A549 (cell line): Measurements from ENCODE around the gene STAB2. TPM values are rescaled to one million over a fixed set of nuclear protein-coding genes. Genes with fewer than 3 reads are reported as not detected.

Experiments used
- ATAC-seq, 2 experiments: fragments of 200-7000 bp in 1 of 2; fragments of >200 bp in 1 of 2; cut with Nextera tagmentation in 1 of 2; cut with Tn5 transposase in 1 of 2; 3 replicates each; pipeline versions ENCODE4 v1.8.0 to v1.9.1; 2018 to 2020; ENCODE audit warnings: mild to moderate bottlenecking in 1 of 2, moderate library complexity in 1 of 2
- CTCF ChIA-PET: fragments of 300-600 bp; sonication (Branson Sonifier 250); formaldehyde crosslinking; extraction: SDS; loops from one replicate; lab custom pipeline; 2021; ENCODE audit warnings: antibody characterized with exemption, inconsistent platforms; lab: Yijun Ruan, JAX
- POLR2A ChIA-PET: fragments of 350-600 bp; formaldehyde crosslinking; extraction: SDS; loops from one replicate; lab custom pipeline; 2021; ENCODE audit warnings: antibody characterized with exemption, inconsistent platforms; lab: Yijun Ruan, JAX
- DNase-seq, 2 experiments: peaks; one replicate each; pipeline versions ENCODE4 v3.0.0 to v3.0.0-alpha.2; 2011 to 2016; ENCODE audit warnings: low read depth in 1 of 2, low spot score in 1 of 2
- FAIRE-seq: peaks from 2 replicates; lab custom pipeline; 2011; peaks lifted over from hg19 to GRCh38; lab: Jason Lieb, UNC
- H3K27ac ChIP-seq, 2 experiments: fragments of >200 bp; sonication (Bioruptor Twin); formaldehyde crosslinking; 3 replicates each; pipeline ENCODE4 v1.5.1; 2016 to 2017
- H3K4me1 ChIP-seq: fragments of >200 bp; sonication (Bioruptor Twin); formaldehyde crosslinking; 3 replicates; pipeline ENCODE4 v1.6.1; 2016
- H3K4me2 ChIP-seq: fragments of >200 bp; sonication (Bioruptor Twin); formaldehyde crosslinking; 3 replicates; pipeline ENCODE4 v1.6.1; 2016
- H3K4me3 ChIP-seq: fragments of >200 bp; sonication (Bioruptor Twin); formaldehyde crosslinking; 3 replicates; pipeline ENCODE4 v1.5.1; 2016
- H3K9me3 ChIP-seq: fragments of >200 bp; sonication (Bioruptor Twin); formaldehyde crosslinking; 3 replicates; pipeline ENCODE4 v1.6.1; 2016
- CBX8 ChIP-seq: fragments of 200-600 bp; sonication (generic); IDR thresholded peaks from 2 replicates; pipeline ENCODE4 v1.6.1; 2016
- CHD2 ChIP-seq: fragments of 150-350 bp; IDR thresholded peaks from 2 replicates; pipeline ENCODE4 v1.6.1; 2014; ENCODE audit warnings: low read length; ENCODE audit not compliant: partially characterized antibody
- CHD4 ChIP-seq: fragments of 200-600 bp; sonication (generic); IDR thresholded peaks from 2 replicates; pipeline ENCODE4 v1.6.1; 2016; ENCODE audit warnings: antibody characterized with exemption, mild to moderate bottlenecking, borderline replicate concordance
- EHF ChIP-seq: fragments of 250-450 bp; sonication (Bioruptor Pico); IDR thresholded peaks from 2 replicates; pipeline ENCODE4 v1.5.0; 2020; ENCODE audit warnings: mild to moderate bottlenecking
- ESRRA ChIP-seq: fragments of 150-350 bp; IDR thresholded peaks from 2 replicates; pipeline ENCODE4 v1.6.1; 2014; ENCODE audit warnings: mild to moderate bottlenecking, low read length, borderline replicate concordance
- FOSL2 ChIP-seq, 2 experiments: fragments of 450-650 bp in 1 of 2; fragments of >200 bp in 1 of 2; sonication (Bioruptor Twin) in 1 of 2; formaldehyde crosslinking; IDR thresholded peaks; 2 replicates each; pipeline versions ENCODE4 v1.5.0 to v1.6.1; 2016 to 2020; ENCODE audit warnings: mild to moderate bottlenecking in 1 of 2, moderate library complexity in 1 of 2
- GATA3 ChIP-seq: IDR thresholded peaks from 2 replicates; pipeline ENCODE4 v1.6.1; 2012; ENCODE audit warnings: borderline replicate concordance
- HEYL ChIP-seq: fragments of 250-450 bp; sonication (Bioruptor Pico); IDR thresholded peaks from 2 replicates; pipeline ENCODE4 v1.8.0; 2021; ENCODE audit warnings: mild to moderate bottlenecking, moderate library complexity
- HOXB5 ChIP-seq: fragments of 250-450 bp; sonication (Bioruptor Pico); IDR thresholded peaks from 2 replicates; pipeline ENCODE4 v1.5.0; 2020; ENCODE audit warnings: mild to moderate bottlenecking, moderate library complexity
- JUNB ChIP-seq: fragments of >200 bp; sonication (Bioruptor Twin); formaldehyde crosslinking; IDR thresholded peaks from 2 replicates; pipeline ENCODE4 v1.6.1; 2016
- KDM1A ChIP-seq: fragments of 200-600 bp; sonication (generic); IDR thresholded peaks from 2 replicates; pipeline ENCODE4 v1.6.1; 2016; ENCODE audit warnings: low read depth, mild to moderate bottlenecking
- KDM5A ChIP-seq: fragments of 200-600 bp; sonication (generic); IDR thresholded peaks from 2 replicates; pipeline ENCODE4 v1.6.1; 2016; ENCODE audit warnings: antibody characterized with exemption, mild to moderate bottlenecking
- MAZ ChIP-seq: fragments of 150-350 bp; IDR thresholded peaks from 2 replicates; pipeline ENCODE4 v1.6.1; 2014; ENCODE audit warnings: antibody characterized with exemption, low read depth, low read length, borderline replicate concordance
- NPAS2 ChIP-seq: fragments of 250-450 bp; sonication (Bioruptor Pico); IDR thresholded peaks from 2 replicates; pipeline ENCODE4 v1.8.0; 2022; ENCODE audit warnings: mild to moderate bottlenecking, moderate library complexity, borderline replicate concordance
- PHF8 ChIP-seq: fragments of 200-600 bp; sonication (generic); IDR thresholded peaks from 2 replicates; pipeline ENCODE4 v1.6.1; 2016; ENCODE audit warnings: low read depth, mild to moderate bottlenecking, antibody characterized with exemption, moderate library complexity, borderline replicate concordance
- POLR2A ChIP-seq: IDR thresholded peaks from 2 replicates; pipeline ENCODE4 v1.6.1; 2012; ENCODE audit warnings: mild to moderate bottlenecking, low read length
- REST ChIP-seq: fragments of 200-600 bp; sonication (generic); IDR thresholded peaks from 2 replicates; pipeline ENCODE4 v1.6.1; 2016; ENCODE audit warnings: antibody characterized with exemption, mild to moderate bottlenecking, moderate library complexity
- RFX5 ChIP-seq: fragments of 450-650 bp; IDR thresholded peaks from 2 replicates; pipeline ENCODE4 v1.7.1; 2014; ENCODE audit warnings: antibody characterized with exemption, mild to moderate bottlenecking, moderate library complexity
- SREBF2 ChIP-seq: fragments of 450-650 bp; IDR thresholded peaks from 2 replicates; pipeline ENCODE4 v1.6.1; 2014; ENCODE audit warnings: mild to moderate bottlenecking, moderate library complexity
- TP53 ChIP-seq: fragments of 250-450 bp; sonication (Bioruptor Pico); IDR thresholded peaks from 2 replicates; pipeline ENCODE4 v1.5.0; 2021; ENCODE audit warnings: mild to moderate bottlenecking, moderate library complexity
- ZFP36 ChIP-seq: fragments of 450-650 bp; IDR thresholded peaks from 2 replicates; pipeline ENCODE4 v1.6.1; 2014; ENCODE audit warnings: borderline replicate concordance; ENCODE audit not compliant: partially characterized antibody
- ZNF302 ChIP-seq: fragments of 250-450 bp; sonication (Bioruptor Pico); IDR thresholded peaks from 2 replicates; pipeline ENCODE4 v1.9.0; 2021; ENCODE audit warnings: inconsistent platforms, mild to moderate bottlenecking, moderate library complexity
- ZSCAN20 ChIP-seq: fragments of 250-450 bp; sonication (Bioruptor Pico); IDR thresholded peaks from 2 replicates; pipeline ENCODE4 v1.8.0; 2022; ENCODE audit warnings: mild to moderate bottlenecking, moderate library complexity
- WGBS: methylation state at CpG from one replicate; pipeline ENCODE4 v1.1.6; 2017; ENCODE audit errors: missing lambda C conversion rate; 5-methylcytosine and 5-hydroxymethylcytosine counted together
- polyA plus RNA-seq, 4 experiments: library from polyadenylated mRNA; depleted of rRNA in 3 of 4; stranded (reverse); fragments of >200 nt; fragmentation: RNase III in 1 of 4; extraction: RNeasy Plus Mini Kit Qiagen cat#74134 plus additional on column Dnase treatment in 1 of 4; gene quantifications; 2 replicates in 3 of 4; 3 replicates in 1 of 4; pipeline ENCODE4 v1.2.3, GENCODE V29; 2011 to 2017
- TF ChIP-seq, protein P1 (sequence below): fragments of 150-350 bp; IDR thresholded peaks from 2 replicates; pipeline ENCODE4 v1.6.1; 2014; ENCODE audit warnings: low read depth, mild to moderate bottlenecking, low read length
- TF ChIP-seq, protein P2 (sequence below): fragments of 250-450 bp; sonication (Bioruptor Pico); IDR thresholded peaks from 2 replicates; pipeline ENCODE4 v1.5.0; 2020; ENCODE audit warnings: low read depth, mild to moderate bottlenecking, moderate library complexity

The STAB2 gene
- polyA plus RNA-seq, 2 of the 4 experiments (the other 2 are of a cell fraction), result not detected

DNA sequence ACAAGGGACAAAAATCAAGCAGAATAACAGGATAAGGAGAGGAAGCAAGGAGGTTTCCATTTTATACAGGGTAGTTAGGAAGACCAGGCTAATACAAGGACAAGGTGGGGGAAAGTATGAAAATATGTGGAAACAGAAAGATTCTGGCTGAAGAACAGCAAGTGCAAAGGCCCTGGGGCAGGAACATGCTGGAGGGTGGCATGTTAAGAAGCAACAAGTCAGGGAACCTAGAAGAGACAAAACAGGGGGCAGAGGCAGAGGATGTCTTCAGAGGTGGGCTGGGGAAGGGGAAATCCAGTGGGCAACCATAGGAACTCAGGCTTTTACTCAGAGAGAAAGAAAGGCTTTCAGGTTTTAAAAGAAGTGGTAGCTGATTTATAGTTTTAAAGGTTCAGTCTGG lies 199.1 kb downstream of the STAB2 start:
- TF ChIP-seq KDM1A, result peak; percentile 79; the same call in 1 of the 2 replicates
- TF ChIP-seq CBX8, result no peak
- H3K27ac ChIP-seq, result no peak overlapping the region
- 0 out of 3 replicates have a peak overlapping the region, but pooled peaks have one; percentile 24 for H3K4me2 ChIP-seq
- ChIA-PET POLR2A (no interaction called here), CTCF (interaction anchor here (1.3 kb wide), 1 partner anchor 15 kb away, joined by 3 read pairs; no protein-coding TSS in a partner anchor)
- H3K9me3 ChIP-seq, result no peaks in the 10 kb centered on the region
- H3K4me1 ChIP-seq, result peaks cover 12% of the 10 kb centered on the region
- no peak for ATAC-seq
- H3K4me3 ChIP-seq, result no peak overlapping the region
- DNase-seq, result no peak
- no peak for FAIRE-seq

GRCh38 chr12:103791350-103791920 lies 204.4 kb downstream of the STAB2 start:
- 75% methylated on average over 10 of the region's 10 CpGs for WGBS
- Histone ChIP-seq H3K4me3 (no peak overlapping the region), H3K27ac (no peak overlapping the region), H3K4me1 (no peaks in the 10 kb centered on the region), H3K9me3 (no peaks in the 10 kb centered on the region), H3K4me2 (no peak overlapping the region)
- ChIA-PET POLR2A (no interaction called here), CTCF (interaction anchor here (1.1 to 1.4 kb wide), 4 partner anchors 21 to 52 kb away, joined by 3 to 4 read pairs (median 3); no protein-coding TSS in a partner anchor)
- ATAC-seq, result peak in 1 of 2 experiments; percentile 32; a peak in 2 of 6 replicates
- FAIRE-seq, result no peak
- TF ChIP-seq ZFP36 (no peak), CBX8 (no peak), EHF (no peak), KDM5A (no peak), HEYL (CRISPR knock-in tag) (no peak), GATA3 (no peak), TP53 (CRISPR knock-in tag) (no peak), ZNF302 (CRISPR knock-in tag) (no peak), NPAS2 (CRISPR knock-in tag) (no peak), ESRRA (no peak), MAZ (no peak), CHD4 (no peak), RFX5 (no peak), JUNB (no peak)
- no peak for DNase-seq

GRCh38 chr12:103793046-103793445 lies 206.0 kb downstream of the STAB2 start:
- Histone ChIP-seq H3K27ac (no peak overlapping the region), H3K9me3 (no peaks in the 10 kb centered on the region), H3K4me2 (no peak overlapping the region), H3K4me3 (no peak overlapping the region), H3K4me1 (peaks cover under 1% of the 10 kb centered on the region; the same call in 1 of the 3 replicates)
- DNase-seq, result no peak
- WGBS, result 55% methylated on average over 3 of the region's 3 CpGs
- no peak for ATAC-seq
- TF ChIP-seq POLR2A, result no peak
- TF ChIP-seq, protein P1, sequence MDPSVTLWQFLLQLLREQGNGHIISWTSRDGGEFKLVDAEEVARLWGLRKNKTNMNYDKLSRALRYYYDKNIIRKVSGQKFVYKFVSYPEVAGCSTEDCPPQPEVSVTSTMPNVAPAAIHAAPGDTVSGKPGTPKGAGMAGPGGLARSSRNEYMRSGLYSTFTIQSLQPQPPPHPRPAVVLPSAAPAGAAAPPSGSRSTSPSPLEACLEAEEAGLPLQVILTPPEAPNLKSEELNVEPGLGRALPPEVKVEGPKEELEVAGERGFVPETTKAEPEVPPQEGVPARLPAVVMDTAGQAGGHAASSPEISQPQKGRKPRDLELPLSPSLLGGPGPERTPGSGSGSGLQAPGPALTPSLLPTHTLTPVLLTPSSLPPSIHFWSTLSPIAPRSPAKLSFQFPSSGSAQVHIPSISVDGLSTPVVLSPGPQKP, result no peak
- TF ChIP-seq PHF8, result no peak
- TF ChIP-seq HOXB5, result no peak
- TF ChIP-seq, protein P2, sequence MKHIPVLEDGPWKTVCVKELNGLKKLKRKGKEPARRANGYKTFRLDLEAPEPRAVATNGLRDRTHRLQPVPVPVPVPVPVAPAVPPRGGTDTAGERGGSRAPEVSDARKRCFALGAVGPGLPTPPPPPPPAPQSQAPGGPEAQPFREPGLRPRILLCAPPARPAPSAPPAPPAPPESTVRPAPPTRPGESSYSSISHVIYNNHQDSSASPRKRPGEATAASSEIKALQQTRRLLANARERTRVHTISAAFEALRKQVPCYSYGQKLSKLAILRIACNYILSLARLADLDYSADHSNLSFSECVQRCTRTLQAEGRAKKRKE, result no peak
- no peak for TF ChIP-seq FOSL2 (IDR thresholded peaks at IDR 0.05)
- no peak for TF ChIP-seq FOSL2 (CRISPR knock-in tag; IDR thresholded peaks at IDR 0.05)
- no peak for TF ChIP-seq ZSCAN20
- TF ChIP-seq SREBF2, result no peak
- no peak for TF ChIP-seq REST
- no peak for TF ChIP-seq CHD2
- TF ChIP-seq EHF, result no peak
- no peak for FAIRE-seq
- ChIA-PET CTCF (interaction anchor here (1.4 kb wide), 1 partner anchor 23 kb away, joined by 3 read pairs; no protein-coding TSS in a partner anchor), POLR2A (no interaction called here)
